HG02938 (cell line): ENCODE data around the gene IL6R.
"Not testable (repeated sequence)": the region's sequence is repeated elsewhere in the genome, so short reads cannot be mapped to it uniquely, and the experiment has no call there.

Source experiments
- ATAC-seq: cut with Tn5 transposase; IDR thresholded peaks from one replicate; pipeline ENCODE4 v1.9.1; 2021; ENCODE audit warnings: mild to moderate bottlenecking, moderate library complexity; ENCODE audit not compliant: unreplicated experiment

Gene IL6R

GRCh38 chr1:154479764-154480421 is 74.8 kb downstream of the IL6R start:
- no peak for ATAC-seq

GRCh38 chr1:154481053-154481452 is 75.9 kb downstream of the IL6R start:
- no peak for ATAC-seq

GRCh38 chr1:154483941-154484803 is 79.0 kb downstream of the IL6R start:
- ATAC-seq, result no peak

GRCh38 chr1:154485106-154485505 is 80.0 kb downstream of the IL6R start:
- no peak for ATAC-seq

- ATAC-seq, result no peak
Observed at GRCh38 chr1:154485910-154486496, 80.9 kb downstream of the IL6R start.

GRCh38 chr1:154486756-154487155 is 81.6 kb downstream of the IL6R start:
- not testable (repeated sequence) for ATAC-seq

- no peak for ATAC-seq
Observed at GRCh38 chr1:154488922-154489321, 83.8 kb downstream of the IL6R start.

- no peak for ATAC-seq
Observed at GRCh38 chr1:154489695-154490274, 84.6 kb downstream of the IL6R start.

GRCh38 chr1:154490317-154490716 is 85.2 kb downstream of the IL6R start:
- ATAC-seq, result no peak

- ATAC-seq, result no peak
Observed at GRCh38 chr1:154492115-154492514, 87.0 kb downstream of the IL6R start.

- ATAC-seq, result no peak
Observed at GRCh38 chr1:154493276-154493675, 88.1 kb downstream of the IL6R start.

GRCh38 chr1:154495496-154496273 is 90.5 kb downstream of the IL6R start:
- ATAC-seq, result no peak

- no peak for ATAC-seq
Observed at GRCh38 chr1:154496383-154496782, 91.2 kb downstream of the IL6R start.

GRCh38 chr1:154497026-154497806 is 92.1 kb downstream of the IL6R start:
- ATAC-seq, result no peak

GRCh38 chr1:154499446-154499845 is 94.3 kb downstream of the IL6R start:
- ATAC-seq, result no peak

GRCh38 chr1:154500533-154500932 is 95.4 kb downstream of the IL6R start:
- ATAC-seq, result no peak

GRCh38 chr1:154501423-154502065 is 96.4 kb downstream of the IL6R start:
- ATAC-seq, result no peak

GRCh38 chr1:154502066-154502743 is 97.1 kb downstream of the IL6R start, which contains the start of the genes SHE and TDRD10:
Gene SHE (minus strand): TSS chr1:154502412. CDS start chr1:154502026, 386 bp downstream.
Gene TDRD10 (plus strand): TSS chr1:154502219. CDS start chr1:154506904, 4,685 bp downstream.
- ATAC-seq, result no peak

- no peak for ATAC-seq
Observed at GRCh38 chr1:154502744-154503115, 97.6 kb downstream of the IL6R start.
